GM21360 (cell line): ENCODE data around the gene ZBTB7A.

ENCODE experiments used
- ATAC-seq: cut with Tn5 transposase; IDR thresholded peaks from one replicate; pipeline ENCODE4 v1.9.1; 2021; ENCODE audit warnings: mild to moderate bottlenecking, moderate library complexity; ENCODE audit not compliant: unreplicated experiment

ZBTB7A gene

DNA sequence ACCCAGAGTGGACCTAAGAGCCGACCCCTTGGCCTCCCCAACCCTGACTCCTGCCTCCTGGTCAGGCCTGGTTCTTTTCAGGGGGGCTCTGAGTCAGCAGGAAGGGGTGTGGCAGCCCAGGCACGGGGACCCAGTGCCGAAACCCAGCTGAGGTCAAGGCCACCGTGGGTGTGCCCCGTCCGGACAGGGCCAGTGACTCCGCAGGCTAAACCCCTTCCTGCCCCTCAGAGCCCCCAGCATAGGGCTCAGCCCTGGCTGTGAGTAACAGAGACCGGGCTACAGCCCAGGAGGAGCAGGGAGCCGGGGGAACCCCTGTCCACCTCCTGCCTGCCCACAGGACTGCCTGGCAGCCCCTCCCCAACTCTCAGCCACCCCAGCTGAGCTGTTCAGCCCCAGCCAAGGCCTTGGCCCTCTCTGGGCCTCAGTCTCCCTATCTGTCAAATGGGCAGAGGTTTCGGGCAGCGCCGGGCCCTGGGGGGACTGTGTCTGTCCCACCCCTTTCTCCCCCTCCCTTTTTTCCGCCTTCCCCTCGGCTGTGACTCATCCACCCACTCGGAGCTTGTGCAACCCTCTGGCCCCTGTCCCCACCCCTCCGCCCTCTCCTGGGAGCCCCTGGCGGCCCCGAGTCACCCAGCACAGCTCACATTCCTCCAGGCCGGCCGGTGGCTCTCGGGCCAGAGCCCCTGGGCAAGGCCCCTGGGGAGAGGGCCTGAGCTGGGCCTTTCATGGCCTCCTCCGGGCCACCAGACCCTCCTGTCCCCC, 8.6 kb downstream of the ZBTB7A start:
- no peak for ATAC-seq

DNA sequence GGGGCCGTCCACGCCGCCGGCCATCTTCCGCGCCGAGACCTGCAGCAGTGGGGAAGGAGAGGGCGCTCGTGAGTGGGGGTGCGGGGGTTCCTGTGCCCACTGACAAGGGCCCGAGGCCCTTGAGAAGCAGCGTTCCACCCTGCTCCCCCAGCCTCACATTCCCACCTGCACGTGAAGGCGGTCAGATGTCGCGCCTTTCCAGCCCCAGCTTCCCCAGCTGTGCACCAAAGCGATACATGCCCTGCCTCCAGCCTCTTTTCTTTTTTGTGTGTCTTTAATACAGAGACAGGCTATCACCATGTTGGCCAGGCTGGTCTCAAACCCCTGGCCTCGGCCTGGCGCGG, 11.5 kb downstream of the ZBTB7A start:
- ATAC-seq: no peak

DNA sequence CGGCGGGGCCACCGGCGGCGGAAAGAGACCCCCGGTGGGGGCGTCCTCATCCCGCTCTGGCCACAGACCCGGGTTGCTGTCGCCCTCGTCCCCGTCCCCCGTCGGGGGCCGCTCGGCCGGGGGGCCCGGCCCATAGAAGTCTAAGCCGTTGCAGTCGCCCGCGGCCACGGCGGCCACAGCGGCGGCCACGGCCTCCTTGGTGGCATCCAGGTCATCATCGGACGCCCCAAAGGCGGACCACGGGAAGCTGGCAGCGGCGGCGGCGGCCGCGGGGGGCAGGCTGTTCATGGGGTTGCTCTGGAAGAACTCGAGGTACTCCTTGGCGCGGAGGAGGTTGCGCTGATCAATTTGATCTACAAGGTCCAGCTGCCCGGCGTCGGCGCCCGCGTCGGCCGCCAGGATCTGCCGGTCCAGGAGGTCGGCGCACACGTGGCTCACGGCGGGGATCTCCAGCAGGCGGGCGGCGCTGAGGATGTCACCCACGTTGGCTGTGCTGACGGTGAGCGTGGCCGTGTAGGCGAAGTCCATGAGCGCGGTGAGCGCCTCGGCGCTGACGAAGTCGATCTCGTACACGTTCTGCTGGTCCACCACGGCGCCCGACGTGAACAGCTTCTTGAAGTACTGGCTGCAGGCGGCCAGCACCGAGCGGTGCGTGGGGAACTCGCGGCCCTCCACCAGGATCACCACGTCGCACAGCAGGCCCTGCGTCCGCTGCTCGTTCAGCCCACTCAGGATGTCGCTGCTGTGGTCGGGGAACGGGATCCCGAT, 12.1 kb downstream of the ZBTB7A start:
- ATAC-seq: no peak

DNA sequence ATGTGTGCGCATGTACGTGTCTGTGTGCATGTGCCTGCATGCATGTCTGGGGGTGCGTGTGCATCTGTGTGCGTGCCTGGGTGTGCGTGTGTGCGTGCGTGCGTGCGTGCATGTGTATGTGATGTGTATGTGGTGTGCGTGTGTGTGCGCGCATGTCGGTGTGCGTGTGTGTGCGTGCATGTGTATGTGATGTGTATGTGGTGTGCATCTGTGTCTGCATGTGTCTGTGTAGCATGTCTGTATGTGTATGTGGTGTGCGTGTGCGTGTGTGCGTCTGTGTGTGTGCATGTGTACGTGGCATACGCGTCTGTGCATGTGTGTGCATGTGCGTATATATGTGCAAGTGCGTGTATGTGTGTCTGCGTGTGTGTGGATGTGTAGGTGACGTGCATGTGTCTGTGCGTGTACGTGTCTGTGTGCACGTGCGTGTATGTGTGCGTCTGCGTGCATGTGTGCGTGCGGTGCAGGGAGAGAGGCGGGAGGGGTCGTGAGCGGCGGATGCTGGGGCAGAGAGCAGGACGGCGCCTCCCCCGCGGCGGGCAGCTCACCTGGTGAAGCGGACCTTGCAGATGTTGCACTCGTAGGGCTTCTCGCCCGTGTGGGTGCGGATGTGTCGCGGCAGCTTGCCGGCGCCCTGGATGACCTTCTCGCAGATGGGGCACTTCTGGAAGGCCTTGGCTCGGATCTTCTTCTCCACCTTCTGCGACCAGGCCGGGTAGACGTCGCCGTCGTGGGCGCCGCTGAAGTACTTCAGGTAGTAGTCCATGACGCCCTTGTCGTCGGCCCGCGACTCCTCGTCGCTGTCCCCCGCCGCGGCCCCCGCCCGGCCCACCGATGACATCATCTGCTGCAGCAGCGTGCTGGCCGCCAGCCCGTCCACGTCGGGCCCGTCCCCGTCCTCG, 13.0 kb downstream of the ZBTB7A start:
- no peak for ATAC-seq

GRCh38 chr19:4052993-4053422, 13.7 kb downstream of the ZBTB7A start:
- no peak for ATAC-seq

DNA sequence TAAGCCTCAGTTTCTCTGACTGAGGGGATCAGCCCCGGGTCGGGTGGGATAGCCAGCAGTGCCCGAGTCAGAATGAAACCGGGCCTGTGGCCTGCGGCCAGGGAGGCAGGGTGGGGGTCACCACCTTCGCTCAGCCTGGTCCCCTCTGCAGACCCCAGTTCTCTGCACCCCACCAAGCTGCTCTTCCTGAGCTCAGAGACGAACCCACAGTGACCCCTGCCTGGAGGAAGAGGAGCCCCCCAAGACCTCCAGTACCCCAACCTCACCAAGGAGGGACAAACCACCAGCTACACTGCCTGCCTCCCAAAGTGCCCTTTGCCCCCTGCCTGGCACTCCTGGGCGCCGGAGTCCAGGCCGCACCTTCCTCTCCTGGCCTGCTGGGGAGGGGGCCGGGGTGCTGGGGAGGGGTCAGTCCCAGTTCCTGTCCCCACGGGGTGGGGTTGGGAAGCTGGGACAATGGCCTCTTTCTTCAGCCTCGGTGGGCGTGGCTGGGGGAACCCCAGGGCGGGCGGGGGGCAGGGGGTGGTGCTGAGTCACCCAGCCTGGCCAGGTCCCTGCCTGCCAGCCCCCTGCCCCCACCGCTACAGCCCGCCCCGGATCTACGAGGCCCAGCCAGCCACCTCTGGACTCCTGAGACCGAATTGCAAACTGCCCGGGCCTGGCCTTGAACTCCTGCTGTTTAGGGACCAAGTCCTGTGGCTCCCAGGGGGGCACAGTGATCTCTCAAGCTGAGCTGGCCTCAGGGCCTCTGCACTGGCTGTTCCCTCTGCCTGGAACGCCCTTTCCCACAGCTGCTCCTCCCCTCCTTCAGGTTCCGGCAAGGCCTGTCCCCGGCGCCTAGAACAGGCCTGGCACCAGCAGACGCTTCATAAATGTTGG, 14.3 kb downstream of the ZBTB7A start:
- no peak for ATAC-seq

DNA sequence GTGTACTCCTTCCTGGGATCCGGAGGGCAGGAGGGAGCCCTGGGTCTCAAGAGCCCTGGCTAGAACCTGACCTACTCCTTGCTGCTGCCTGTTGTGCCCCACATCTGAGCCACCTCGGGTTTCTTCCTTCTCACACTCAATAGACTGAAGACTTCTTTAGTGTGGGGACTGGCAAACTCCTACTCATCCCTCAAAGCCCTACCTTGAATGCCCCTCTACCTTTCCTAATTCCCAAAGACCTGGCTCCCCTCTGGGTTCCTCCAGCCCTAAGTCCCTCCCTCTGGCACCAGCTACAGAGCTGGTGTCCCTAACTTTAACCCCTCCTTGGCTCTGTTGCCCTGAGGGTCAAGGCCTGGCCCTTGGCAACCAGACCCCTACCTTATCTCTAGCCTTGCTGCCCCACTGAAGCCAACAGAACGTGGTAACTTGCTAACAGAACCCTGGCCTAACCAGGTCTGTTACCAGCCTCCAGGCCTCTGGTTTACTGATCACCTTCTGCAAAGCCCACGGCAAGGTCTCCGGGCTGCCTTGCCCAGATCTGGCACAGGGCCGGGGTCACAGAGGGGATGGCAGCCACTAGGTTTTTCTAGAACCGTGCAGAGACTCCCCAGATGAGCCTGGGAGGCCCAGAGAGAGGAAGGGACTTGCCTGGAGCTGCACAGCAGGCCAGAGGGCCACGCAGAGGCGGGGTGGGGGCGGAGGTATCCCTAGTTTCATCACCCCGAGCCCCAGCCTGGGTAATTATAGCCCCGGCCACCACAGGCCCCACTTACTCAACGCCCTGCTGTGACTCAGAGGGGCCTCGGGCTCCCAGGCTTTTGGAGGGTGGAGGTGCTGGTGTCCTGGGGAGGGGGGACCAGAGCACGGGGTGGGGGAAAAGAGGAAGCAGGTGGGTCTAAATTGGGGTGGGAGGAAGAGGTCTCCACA, 15.3 kb downstream of the ZBTB7A start:
- ATAC-seq: no peak

GRCh38 chr19:4049432-4049831, 17.3 kb downstream of the ZBTB7A start:
- no peak for ATAC-seq

DNA sequence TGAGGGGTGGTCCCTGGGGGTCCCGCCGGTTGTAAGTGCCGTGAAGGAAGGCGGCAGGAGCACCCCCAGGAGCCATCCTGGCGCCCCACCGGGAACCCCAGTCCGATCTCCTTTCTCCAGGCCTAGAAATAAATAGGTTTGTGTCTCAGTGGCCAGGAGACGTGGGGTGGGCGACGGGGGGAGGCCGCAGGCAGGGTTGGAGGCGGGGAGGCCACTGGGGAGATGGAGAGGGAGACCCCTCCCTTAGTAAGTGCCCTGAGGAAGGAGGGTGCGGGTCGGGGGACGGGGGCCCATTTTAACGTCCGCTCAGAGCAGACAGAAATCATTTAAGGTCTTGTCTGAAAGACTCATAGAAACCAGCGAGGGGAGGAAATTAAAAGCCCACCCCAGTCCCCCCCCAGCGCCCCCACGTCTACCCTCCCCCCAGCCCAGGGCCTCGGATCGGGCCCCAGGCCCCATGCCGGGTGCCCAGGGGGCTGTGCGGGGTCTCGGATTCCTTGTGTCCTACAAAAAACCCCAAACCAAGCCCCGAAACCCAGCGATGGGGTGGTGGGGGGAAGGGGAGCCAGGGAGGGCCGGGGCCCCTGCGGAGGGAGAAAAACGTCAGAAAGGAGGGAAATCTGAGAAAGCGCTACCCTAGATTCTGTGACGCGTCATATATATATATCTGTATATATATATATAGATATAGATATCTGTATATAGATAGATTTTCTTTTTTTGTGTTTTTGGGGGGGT, 19.6 kb downstream of the ZBTB7A start:
- ATAC-seq: no peak

- ATAC-seq: no peak
Observed at GRCh38 chr19:4046362-4046691, 20.4 kb downstream of the ZBTB7A start.

DNA sequence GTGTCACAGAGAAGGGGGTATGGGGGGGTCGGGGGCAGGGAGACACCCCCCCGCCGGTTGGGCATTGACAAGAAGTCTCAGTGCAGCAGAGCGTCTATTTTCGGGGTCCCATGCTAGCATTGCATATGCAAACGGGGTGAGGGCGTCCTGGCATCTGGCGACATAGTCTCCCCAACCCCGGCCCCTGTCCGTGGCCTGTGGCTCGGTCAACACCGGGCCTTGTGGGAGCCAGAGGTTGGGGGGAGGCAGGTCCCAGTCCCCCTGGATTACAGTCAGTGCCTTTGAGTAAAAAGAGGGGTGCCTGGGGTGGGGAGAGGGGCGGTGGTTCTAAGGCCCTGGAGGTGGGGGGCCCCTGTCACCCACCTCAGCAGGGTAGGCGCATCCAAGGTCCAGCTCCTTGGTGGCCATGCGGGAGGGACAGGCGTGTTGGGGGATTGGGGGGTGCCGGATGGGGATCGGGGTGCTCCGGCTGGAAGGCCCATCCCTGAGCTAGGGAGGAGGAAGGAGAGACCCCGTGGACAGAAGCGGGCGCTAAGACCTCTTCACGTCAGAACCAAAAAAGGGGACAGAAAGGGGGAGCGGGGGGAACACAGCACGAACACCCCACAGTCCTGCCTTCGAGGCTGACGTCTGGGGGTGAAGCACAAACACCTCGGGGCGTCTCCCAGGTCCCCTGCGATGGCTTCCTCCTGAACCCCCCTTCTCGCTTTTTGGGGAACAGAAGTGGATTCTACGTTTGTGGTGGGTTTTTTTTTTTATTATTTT, 20.9 kb downstream of the ZBTB7A start:
- ATAC-seq: no peak

DNA sequence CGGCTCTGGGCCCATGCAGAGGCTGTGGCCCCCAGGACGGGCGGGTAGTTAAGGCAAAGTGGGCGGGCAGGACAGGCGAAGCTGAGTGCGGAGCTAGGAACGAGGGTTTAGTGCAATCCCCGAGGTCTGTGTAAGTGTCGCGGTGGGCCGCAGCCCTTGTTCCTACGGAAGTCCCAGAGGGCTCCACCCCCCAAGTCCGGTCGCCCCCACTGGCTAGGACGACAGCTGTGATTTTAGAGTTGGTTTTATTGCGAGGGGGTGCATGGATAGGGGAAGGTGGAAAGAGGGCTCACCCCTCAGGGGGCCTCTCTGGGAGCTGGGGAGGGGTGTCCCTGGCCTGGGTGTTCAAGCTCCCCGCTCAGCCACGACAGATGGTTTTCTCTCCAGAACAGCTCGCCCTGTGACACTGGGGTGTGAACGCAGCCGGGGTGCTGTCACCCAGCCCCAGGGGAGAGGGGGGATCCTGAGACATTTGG, 21.7 kb downstream of the ZBTB7A start:
- no peak for ATAC-seq

DNA sequence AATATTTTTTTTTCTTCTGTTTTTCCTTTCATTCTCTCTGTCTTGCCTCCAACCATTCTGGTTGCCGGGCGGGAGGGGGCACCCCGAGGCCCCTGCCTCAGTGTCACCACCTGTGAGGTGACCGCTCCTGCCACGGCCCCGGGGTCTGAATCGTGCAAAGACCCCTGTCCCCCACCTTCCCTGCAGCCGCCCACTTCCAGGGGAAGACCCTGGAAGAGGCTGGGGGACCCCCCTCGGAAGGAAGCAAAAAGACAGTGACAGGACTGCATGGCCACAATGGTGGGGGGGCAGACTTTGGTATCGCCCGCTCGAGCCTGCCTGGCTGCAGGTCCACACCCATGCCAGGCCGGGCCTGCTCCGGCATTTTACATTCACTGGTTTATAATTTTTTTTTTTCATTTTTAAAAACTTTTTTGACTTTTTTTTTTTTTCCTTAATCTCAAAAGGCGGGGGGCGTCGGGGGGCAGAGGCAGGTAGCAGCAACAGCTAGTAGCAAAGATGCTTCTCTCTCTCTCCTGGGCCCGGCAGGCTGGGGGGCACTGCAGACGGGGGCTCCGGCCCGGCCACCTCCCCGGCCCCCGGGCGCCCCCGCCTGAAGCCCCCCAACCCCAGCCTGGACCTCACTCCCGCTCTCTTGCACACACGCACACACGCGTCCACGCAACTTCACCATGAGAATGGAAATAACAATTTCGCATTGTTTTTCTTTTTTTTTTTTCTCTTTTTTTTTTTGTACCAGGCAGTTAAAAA, 22.6 kb downstream of the ZBTB7A start:
- ATAC-seq: no peak

- ATAC-seq: no peak
Observed at GRCh38 chr19:4043401-4043800, 23.3 kb downstream of the ZBTB7A start.

DNA sequence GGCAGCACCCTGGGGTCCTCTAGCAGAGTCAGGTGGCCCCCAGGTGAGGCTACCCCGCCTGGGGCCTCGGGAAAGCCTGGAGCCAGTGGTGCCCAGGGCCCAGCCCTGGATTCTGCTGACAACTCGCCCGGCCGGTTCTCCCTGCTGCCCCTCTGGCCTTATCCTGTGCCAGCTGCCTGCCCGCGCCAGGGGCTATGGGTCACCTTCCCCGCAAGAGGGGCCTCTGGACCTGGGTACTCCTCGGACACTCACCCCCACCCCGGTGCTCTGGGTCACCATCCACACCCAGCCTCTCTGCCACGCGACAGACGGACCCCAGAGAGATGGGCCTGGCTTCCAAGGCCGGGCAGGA, 24.0 kb downstream of the ZBTB7A start:
- ATAC-seq: no peak

GRCh38 chr19:4042064-4042730, 24.5 kb downstream of the ZBTB7A start:
- ATAC-seq: no peak
